Coronary artery (tissue), 2 donors: ENCODE data around the gene ADH5.
A peak's percentile ranks its signal among the peaks of the same experiment; 100 is the strongest.

ENCODE experiments used
- DNase-seq: peaks from one replicate; pipeline ENCODE4 v3.0.0-alpha.2; 2017; ENCODE audit warnings: low spot score
- H3K27ac ChIP-seq, 2 donors: fragments of 200-600 bp; sonication (generic); one replicate each; pipeline ENCODE4 v1.5.1; 2016 to 2019
- H3K4me3 ChIP-seq: fragments of 200-600 bp; sonication (generic); 2 replicates; pipeline ENCODE4 v1.5.1; 2016; ENCODE audit warnings: mild to moderate bottlenecking, moderate library complexity
- TF ChIP-seq, protein P1 (sequence below): fragments of 200-600 bp; sonication (generic); IDR thresholded peaks from one replicate; pipeline ENCODE4 v1.5.1; 2019; ENCODE audit warnings: antibody characterized with exemption

Gene ADH5

DNA sequence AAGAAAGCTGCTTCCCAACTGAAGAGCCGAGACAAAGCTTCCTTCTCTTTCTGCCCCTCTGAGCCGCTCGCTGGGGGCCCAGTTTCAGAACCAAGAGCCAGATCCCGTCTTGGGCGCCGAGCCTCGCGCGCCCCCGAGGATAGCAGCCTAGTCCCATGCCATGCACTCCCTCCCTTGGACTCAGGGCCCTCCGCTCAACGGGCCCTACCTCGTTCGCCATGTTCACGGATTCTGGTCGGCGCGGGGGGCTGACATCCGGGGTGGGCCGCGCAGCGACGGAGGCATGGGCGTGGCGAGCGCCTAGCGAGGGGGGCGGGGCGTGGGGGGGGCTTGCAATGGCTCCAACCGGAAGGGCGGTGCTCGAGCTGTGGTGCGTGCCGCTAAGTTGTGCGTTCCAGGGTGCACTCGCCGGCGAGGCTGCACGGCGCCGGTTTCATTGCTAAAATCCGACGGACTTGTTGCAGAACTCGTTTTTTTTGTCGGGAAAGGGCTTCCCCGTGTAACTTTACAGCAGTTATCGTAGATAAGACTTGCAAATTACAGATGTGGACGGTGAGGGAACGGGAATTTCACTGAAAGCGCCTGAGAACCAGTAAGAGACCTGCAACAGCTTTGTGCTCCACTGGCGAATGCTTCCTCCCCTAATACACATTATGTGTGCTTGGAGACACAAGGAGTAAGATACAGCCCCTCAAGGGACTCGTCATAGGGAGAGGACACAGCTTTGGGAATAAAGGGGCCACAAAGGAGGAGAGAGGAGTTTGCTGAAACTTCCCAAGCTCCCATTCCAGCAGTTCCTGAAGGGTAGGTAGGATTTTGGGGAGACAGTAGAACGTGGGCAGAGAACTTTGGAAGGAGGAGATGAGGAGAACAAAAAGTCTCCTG lies at the start of gene ADH5:
Gene ADH5 (minus strand): TSS at position 308 of the 885 bp plus-strand sequence. CDS start 88 bp downstream, at position 220.
- Histone ChIP-seq H3K4me3 (peak within 1 kb of the TSS; percentile 88), H3K27ac (peak within 1 kb of the TSS; percentile 87 to 96)
- TF ChIP-seq, protein P1, sequence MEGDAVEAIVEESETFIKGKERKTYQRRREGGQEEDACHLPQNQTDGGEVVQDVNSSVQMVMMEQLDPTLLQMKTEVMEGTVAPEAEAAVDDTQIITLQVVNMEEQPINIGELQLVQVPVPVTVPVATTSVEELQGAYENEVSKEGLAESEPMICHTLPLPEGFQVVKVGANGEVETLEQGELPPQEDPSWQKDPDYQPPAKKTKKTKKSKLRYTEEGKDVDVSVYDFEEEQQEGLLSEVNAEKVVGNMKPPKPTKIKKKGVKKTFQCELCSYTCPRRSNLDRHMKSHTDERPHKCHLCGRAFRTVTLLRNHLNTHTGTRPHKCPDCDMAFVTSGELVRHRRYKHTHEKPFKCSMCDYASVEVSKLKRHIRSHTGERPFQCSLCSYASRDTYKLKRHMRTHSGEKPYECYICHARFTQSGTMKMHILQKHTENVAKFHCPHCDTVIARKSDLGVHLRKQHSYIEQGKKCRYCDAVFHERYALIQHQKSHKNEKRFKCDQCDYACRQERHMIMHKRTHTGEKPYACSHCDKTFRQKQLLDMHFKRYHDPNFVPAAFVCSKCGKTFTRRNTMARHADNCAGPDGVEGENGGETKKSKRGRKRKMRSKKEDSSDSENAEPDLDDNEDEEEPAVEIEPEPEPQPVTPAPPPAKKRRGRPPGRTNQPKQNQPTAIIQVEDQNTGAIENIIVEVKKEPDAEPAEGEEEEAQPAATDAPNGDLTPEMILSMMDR = no peak
- DNase-seq = peak; percentile 93

DNA sequence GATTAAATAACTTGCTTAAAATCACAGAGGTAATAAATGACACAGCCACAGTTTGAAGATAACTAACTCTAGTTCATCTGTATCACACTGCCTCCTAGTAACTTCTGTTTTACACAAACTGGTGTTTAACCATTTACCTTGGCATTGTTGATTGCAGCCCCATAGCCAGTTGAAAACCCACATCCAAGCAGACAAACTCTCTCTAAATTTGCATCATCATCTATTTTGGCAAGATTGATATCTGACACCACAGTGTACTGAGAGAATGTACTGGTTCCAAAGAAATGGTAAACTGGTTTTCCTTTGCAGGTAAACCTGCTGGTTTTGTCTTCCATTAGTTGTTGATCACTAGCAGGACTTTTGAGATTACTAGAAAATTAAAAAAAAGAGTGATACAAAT lies 47.7 kb upstream of the ADH5 start:
- Histone ChIP-seq H3K27ac (no peak overlapping the region), H3K4me3 (no peak overlapping the region)
- no peak for DNase-seq
- TF ChIP-seq, protein P1 = no peak

DNA sequence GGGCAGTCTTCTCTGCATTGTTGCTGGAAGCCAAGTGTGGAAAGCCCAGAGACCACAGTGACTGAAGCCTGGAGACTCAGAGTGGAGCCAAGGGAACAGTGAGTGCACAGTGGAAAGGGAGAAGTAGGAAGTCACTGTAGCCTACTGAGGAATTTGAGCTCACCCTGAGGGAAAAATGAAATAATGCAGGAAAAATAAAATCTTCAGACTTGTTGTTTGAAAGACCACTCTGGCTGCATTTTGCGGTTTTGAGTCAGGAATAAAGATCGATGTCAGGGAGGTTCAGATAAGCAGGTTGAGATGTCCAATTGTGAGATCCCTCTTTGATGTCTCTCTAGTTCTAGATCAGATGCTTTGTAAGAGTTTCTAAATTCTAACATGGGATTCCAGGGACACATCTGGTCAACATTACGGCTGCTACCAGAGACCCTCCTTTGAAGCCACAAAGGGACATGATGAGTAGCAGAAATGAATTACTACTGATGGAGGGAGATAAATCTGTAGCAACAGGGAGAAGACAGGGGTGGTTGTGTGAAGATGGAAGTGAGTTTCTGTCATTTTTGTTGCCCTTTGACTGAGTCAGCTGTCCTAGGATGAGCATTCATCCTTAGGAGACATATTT lies 47.1 kb upstream of the ADH5 start:
- DNase-seq = no peak
- TF ChIP-seq, protein P1 = no peak
- no peak overlapping the region for H3K27ac ChIP-seq
- no peak overlapping the region for H3K4me3 ChIP-seq

DNA sequence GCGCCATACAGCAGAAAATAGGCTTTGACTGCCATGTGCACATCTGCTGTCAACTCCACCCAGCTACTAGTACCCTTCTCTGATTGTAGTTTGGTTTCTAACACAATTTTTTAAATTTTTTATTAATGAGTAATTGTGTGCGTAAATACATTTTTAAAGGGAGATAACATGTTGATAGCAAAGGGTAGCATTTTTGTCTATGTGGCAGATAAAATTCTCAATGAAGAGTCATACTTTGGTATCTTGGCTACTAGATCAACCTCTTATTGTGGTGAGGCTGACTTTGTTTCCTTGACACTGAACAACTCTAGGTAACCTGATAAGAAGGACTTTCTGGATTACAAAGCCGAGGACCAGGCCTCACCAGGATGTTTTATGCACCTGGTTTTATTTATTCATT lies 46.0 kb upstream of the ADH5 start:
- Histone ChIP-seq H3K4me3 (no peak overlapping the region), H3K27ac (no peak overlapping the region)
- DNase-seq = no peak
- TF ChIP-seq, protein P1 = no peak

DNA sequence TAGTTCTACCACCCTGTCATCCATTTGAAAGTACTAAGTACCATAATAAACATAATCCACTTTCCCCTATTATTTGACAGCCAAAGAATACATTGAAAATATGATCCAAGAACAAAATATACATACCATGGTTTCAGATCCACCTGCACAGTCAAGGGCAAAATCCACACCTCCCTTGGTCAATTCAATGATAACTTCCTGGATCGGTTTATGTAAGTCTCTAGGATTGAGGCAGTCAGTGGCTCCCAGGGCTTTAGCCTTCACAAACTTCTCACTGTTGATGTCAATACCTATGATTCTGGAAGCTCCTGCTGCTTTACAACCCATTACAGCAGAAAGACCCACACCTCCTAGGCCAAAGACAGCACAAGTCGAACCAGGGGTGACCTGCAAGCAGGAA lies 42.8 kb upstream of the ADH5 start:
- TF ChIP-seq, protein P1 = no peak
- no peak overlapping the region for H3K4me3 ChIP-seq
- no peak for DNase-seq
- H3K27ac ChIP-seq = no peak overlapping the region

DNA sequence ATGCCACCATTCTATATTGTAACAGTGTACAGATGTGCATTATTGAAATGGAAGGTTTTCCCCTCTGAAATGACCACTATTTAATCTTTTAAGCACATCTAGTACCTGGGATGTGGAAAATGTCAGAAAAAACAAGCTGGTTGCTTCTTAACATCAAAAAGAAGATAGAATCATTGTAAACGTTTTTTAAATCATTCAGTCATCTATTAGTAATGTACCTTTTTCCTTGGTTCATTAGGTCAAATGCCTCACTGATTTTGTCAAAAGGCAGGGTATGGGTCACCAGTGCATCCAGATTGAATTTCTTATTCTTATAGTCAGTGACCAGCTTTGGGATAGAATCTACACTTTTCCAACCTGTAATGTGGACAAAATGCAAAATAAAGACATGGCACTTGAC lies 37.8 kb upstream of the ADH5 start:
- DNase-seq = no peak
- TF ChIP-seq, protein P1 = no peak
- Histone ChIP-seq H3K4me3 (no peak overlapping the region), H3K27ac (no peak overlapping the region)
